Stomach smooth muscle (tissue), 2 donors: ENCODE results near the gene GLTP.

ENCODE experiments used
- H3K27ac ChIP-seq: one replicate; pipeline ENCODE4 v1.7.0; 2013; ENCODE audit warnings: mild to moderate bottlenecking, low read length, inconsistent platforms
- H3K27me3 ChIP-seq, 2 donors: one replicate each; pipeline ENCODE4 v1.7.0; 2013; ENCODE audit warnings: low read length in 2 of 2; ENCODE audit not compliant: insufficient read depth in 2 of 2, control insufficient read depth in 1 of 2
- H3K36me3 ChIP-seq, 2 donors: one replicate each; pipeline ENCODE4 v1.7.0; 2013; ENCODE audit warnings: low read length in 2 of 2; ENCODE audit not compliant: control insufficient read depth in 2 of 2, insufficient read depth in 2 of 2
- H3K4me1 ChIP-seq: one replicate; pipeline ENCODE4 v1.7.0; 2013; ENCODE audit warnings: low read length; ENCODE audit not compliant: control insufficient read depth, insufficient read depth
- H3K4me3 ChIP-seq, 2 donors: one replicate each; pipeline ENCODE4 v1.7.0; 2013; ENCODE audit warnings: low read length in 2 of 2
- H3K9ac ChIP-seq, 2 donors: one replicate each; pipeline ENCODE4 v1.7.0; 2013; ENCODE audit warnings: low read length in 2 of 2, mild to moderate bottlenecking in 1 of 2
- H3K9me3 ChIP-seq, 2 donors: one replicate each; pipeline ENCODE4 v1.7.0; 2013; ENCODE audit warnings: low read length in 2 of 2; ENCODE audit not compliant: control insufficient read depth in 2 of 2
- donor health status: healthy.
- donor health status: Pancreatic carcinoma.

The GLTP gene

DNA sequence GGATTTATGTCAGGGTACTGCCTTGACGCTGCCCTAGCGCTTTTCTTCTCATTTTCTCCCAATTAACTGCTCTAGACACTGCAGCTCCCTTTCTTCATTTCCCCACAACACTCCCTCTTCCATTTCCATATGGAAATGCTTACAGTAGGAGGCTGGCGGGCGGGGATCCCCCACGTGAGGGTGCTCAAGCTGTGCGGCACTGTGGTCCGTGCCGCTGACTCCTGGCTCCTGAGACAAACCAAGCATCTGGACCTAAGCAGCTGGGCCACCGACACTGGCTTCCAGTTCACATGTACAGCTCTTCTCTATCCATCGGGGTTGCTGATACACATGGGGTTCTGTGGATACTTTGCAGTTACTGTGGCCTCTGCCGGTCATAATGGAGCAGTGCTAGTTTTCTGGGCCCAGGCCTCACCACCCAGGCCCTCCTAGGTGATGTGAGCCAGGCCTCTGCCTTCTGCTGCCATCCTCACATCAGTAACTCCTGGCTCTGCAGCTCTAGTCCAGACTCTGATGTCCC lies 40.0 kb upstream of the GLTP start:
- Histone ChIP-seq H3K27ac (no peak overlapping the region), H3K4me1 (no peaks in the 10 kb centered on the region), H3K9ac (no peak overlapping the region), H3K9me3 (no peaks in the 10 kb centered on the region), H3K4me3 (no peak overlapping the region), H3K36me3 (peaks cover 31 to 43% of the 10 kb centered on the region in 2 donors), H3K27me3 (no peaks in the 10 kb centered on the region)

- Histone ChIP-seq H3K9ac (no peak overlapping the region), H3K4me3 (no peak overlapping the region), H3K9me3 (no peaks in the 10 kb centered on the region), H3K27me3 (no peaks in the 10 kb centered on the region), H3K36me3 (peaks cover 40 to 50% of the 10 kb centered on the region in 2 donors), H3K27ac (no peak overlapping the region), H3K4me1 (no peaks in the 10 kb centered on the region)
These were observed 39.1 kb upstream of the GLTP start for GRCh38 chr12:109919456-109919855.

DNA sequence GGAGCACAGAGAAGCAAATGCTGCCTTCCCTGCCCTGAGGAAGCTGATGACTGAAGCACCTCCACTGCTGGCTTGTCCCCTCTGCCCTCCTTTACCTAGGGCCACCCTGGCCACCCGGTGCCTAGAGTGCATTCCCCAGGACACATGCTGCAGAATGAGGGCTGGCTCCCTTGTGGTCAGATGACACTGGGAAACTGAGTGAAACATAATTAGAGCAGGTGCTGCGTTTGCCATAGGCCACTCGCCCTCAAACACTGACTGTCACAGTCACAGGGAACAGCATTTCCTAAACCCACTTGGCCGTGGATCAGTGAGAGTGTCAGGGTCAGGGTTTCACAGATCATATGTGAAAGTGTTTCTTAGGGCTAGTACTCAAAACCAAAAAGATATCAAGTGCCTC lies 35.7 kb upstream of the GLTP start:
- Histone ChIP-seq H3K9ac (no peak overlapping the region), H3K36me3 (peaks cover 53 to 60% of the 10 kb centered on the region in 2 donors), H3K4me3 (no peak overlapping the region), H3K9me3 (no peaks in the 10 kb centered on the region), H3K27me3 (no peaks in the 10 kb centered on the region), H3K27ac (no peak overlapping the region), H3K4me1 (no peaks in the 10 kb centered on the region)

- H3K36me3 ChIP-seq = peaks cover 53 to 61% of the 10 kb centered on the region in 2 donors
- no peaks in the 10 kb centered on the region for H3K9me3 ChIP-seq
- no peaks in the 10 kb centered on the region for H3K4me1 ChIP-seq
- H3K27me3 ChIP-seq = no peaks in the 10 kb centered on the region
- H3K9ac ChIP-seq = no peak overlapping the region
- no peak overlapping the region for H3K27ac ChIP-seq
- H3K4me3 ChIP-seq = no peak overlapping the region
These were observed 35.1 kb upstream of the GLTP start for GRCh38 chr12:109915171-109916040.

DNA sequence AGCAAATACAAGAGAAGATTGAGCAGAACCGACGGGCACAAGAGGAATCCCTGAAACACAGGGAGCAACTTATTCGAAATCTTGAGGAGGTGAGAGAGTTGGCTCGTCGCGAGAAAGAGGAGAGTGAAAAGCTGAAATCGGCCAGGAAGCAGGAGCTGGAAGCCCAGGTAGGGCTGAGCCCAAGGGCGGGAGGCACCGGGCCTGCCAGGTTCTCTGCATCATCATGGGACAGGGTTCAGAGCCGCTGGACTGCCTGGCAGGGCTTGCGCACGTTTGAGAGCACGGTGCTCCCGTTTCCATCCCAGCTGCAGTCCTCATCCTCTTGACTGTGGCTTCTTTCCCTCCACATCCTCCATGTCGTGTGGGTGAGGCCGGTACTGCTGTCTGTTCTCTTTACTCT lies 34.1 kb upstream of the GLTP start:
- no peak overlapping the region for H3K4me3 ChIP-seq
- H3K27me3 ChIP-seq = no peaks in the 10 kb centered on the region
- H3K9ac ChIP-seq = no peak overlapping the region
- no peaks in the 10 kb centered on the region for H3K9me3 ChIP-seq
- H3K27ac ChIP-seq = no peak overlapping the region
- H3K36me3 ChIP-seq = peaks cover 46 to 54% of the 10 kb centered on the region in 2 donors
- no peaks in the 10 kb centered on the region for H3K4me1 ChIP-seq

DNA sequence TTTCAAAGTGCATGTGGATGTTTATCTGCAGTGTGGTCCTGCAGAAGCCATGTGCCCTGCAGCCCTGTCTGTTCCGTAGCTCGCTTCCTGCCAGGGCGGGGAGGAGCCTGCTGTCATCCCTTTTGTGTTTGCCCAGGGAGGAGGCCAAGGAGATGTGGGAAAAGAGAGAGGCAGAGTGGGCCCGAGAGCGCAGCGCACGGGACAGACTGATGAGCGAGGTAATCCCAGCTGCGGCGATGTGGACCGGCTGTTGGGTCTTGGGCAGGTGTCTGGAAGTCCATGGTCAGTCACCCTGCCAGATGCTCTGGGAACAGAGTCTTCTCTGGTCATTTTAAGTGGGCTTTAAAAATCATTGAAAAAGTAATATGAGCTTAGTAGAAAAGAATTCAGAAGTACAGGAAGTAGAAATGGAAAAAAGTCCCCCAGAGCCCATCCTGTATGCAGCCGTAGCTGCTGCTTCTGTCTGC lies 32.5 kb upstream of the GLTP start:
- Histone ChIP-seq H3K27me3 (no peaks in the 10 kb centered on the region), H3K9me3 (no peaks in the 10 kb centered on the region), H3K27ac (no peak overlapping the region), H3K9ac (no peak overlapping the region), H3K4me3 (no peak overlapping the region), H3K36me3 (peaks cover 55 to 59% of the 10 kb centered on the region in 2 donors), H3K4me1 (no peaks in the 10 kb centered on the region)

DNA sequence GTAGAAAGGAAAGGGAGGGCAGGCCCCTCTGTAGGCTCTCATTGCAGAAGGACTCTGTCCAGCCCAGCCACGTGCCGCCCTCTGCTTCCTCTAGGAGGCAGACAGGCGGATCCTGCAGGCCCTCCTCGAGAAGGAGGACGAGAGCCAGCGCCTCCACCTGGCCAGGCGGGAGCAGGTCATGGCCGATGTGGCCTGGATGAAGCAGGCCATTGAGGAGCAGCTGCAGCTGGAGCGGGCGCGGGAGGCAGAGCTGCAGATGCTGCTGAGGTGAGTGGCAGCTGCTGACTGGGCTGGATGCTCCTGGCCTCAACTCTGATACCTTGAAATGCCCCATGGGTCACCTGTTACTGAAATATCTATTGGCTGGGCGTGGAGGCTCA lies 30.6 kb upstream of the GLTP start:
- peaks cover 55 to 61% of the 10 kb centered on the region in 2 donors for H3K36me3 ChIP-seq

GRCh38 chr12:109910254-109910968 lies 30.1 kb upstream of the GLTP start:
- no peak overlapping the region for H3K27ac ChIP-seq
- H3K9ac ChIP-seq = no peak overlapping the region
- H3K4me3 ChIP-seq = no peak overlapping the region
- peaks cover 53 to 59% of the 10 kb centered on the region in 2 donors for H3K36me3 ChIP-seq
- no peaks in the 10 kb centered on the region for H3K27me3 ChIP-seq
- H3K4me1 ChIP-seq = no peaks in the 10 kb centered on the region
- H3K9me3 ChIP-seq = no peaks in the 10 kb centered on the region

More for the DNA sequence above, 30.6 kb upstream of the GLTP start:
- Histone ChIP-seq H3K4me1 (no peaks in the 10 kb centered on the region), H3K9me3 (no peaks in the 10 kb centered on the region), H3K4me3 (no peak overlapping the region), H3K9ac (no peak overlapping the region), H3K27ac (no peak overlapping the region), H3K27me3 (no peaks in the 10 kb centered on the region)

GRCh38 chr12:109905301-109905700 lies 25.0 kb upstream of the GLTP start:
- Histone ChIP-seq H3K27ac (no peak overlapping the region), H3K27me3 (no peaks in the 10 kb centered on the region), H3K4me3 (no peak overlapping the region), H3K36me3 (peaks cover 49 to 58% of the 10 kb centered on the region in 2 donors), H3K4me1 (peaks cover 19% of the 10 kb centered on the region), H3K9me3 (no peaks in the 10 kb centered on the region), H3K9ac (no peak overlapping the region)

- Histone ChIP-seq H3K4me1 (peaks cover 19% of the 10 kb centered on the region), H3K27ac (no peak overlapping the region), H3K9me3 (no peaks in the 10 kb centered on the region), H3K36me3 (peaks cover 39 to 45% of the 10 kb centered on the region in 2 donors), H3K27me3 (no peaks in the 10 kb centered on the region), H3K4me3 (no peak overlapping the region), H3K9ac (no peak overlapping the region)
These were observed 22.6 kb upstream of the GLTP start for GRCh38 chr12:109902891-109903418.
